NCI-H82 (cell line): ENCODE measurements around the gene PTPRE.

Experiments
- DNase-seq: peaks from one replicate; lab custom pipeline; 2025; lab: John Stamatoyannopoulos, UW

The PTPRE gene

DNA sequence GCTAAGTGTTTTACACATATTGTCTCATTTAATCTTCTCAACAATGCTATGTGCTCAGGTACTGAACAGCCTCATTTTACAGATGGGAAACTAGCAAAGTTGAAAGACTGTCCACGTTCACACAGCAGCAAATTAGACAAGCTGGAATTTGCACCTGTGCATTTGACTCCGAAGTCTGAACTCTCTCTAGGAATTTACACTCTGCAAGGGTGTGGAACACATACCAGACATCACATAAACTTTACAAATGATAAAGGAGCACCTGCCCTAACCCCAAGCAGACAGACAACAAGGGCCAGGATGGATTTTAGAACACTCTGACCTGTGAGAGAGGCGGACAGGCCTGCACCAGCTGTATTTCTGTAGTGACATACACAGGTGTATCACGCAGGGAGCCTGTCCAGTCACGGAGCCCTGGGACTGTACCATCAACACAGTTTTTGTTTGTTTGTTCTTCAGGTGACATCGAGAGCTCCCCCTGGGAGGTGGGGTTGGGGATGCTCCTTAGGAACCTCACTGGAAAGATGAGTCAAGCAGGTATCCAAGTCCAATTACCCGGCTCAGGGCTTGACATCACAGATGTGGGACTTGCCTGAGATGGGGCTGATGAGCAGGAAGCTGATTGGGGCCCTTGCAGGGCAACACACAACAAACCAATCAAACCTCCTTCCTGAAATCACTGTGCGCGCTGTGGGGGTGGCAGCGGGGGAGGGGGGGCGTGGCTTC, 188.3 kb downstream of the PTPRE start:
- DNase-seq, result peak; percentile 29

DNA sequence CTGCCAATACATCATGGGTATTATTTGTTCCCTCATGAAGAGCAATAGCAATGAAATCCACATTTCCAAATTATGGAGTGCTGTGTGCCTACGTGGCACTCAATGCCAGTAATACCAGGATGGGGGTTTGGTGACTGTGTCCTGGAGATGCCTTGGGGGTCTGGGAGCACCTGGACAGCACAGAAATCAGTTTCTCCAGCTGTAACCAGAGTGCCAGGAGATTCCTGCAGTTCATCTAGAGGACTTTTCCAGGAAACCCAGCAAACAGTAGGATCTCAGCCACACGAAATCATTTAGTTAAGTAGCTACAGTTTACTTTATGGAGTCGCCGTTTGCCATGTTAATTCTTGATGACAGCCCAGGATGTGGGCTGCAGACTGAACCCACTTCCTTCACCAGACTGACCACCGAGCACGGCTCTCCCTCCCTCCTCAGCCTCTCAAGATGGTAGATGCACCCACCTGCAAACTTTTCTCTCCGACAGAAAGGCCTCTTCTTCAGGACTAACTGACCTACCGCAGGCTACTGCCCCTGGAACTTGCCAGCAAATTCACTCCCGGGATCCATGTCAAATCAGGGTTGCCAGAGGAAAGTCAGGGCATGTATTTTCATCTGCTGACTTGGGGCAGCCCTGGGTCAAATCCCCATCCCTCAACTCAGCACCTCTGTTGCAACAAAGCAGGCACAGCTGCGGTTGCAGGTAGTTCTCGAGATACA, 189.0 kb downstream of the PTPRE start:
- DNase-seq, result no peak

DNA sequence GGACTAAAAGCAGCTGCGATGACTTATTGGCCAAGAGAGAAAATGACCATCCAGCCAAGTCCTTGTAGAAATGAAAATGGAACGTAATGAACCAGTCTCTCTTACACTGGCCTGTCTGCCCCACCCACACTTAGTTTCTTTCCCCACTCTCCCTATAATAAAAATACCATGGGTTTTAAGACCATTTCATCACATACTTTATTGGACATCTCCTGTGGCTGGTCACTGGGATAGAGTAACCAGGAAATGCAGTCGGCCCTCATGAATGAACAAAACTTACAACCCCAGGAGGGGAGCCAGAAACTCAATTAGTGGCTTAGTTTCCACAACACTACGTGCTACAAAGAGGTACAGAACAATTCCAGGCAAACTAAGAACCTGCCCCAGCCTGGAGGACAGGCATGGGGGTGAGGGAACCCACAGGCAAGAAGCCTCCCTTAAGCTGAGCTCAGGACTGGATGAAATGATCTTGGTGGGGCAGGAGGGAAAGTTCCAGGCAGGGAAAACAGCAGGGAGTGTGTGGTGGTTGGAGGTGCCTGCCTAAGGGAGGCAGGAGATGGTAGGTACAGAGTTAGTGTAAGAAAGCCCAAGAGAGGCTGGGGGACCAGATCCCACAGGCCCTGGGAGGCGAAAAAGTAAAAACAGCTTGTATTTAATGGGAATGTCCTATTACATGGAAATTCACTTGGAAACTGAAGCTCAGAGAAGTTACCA, 189.7 kb downstream of the PTPRE start:
- DNase-seq, result no peak

DNA sequence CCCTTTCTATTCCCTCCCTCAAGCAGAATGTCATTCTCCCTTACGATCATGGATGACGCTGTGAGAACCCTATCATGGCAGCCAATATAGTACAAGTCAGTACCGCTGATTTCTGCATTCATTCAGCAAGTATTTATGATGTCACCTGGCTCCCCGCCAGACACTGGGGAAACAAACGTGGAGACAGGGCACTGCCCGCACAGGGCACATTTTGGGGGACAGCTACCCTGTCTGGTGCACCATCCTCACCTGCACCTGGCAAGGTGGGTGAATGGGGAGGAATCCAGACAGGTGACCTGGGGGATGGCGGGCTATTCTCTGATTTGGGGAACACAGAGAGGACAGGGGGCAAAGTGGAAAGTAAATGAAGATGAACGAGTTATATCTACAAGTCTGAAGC, 190.9 kb downstream of the PTPRE start:
- DNase-seq, result no peak

DNA sequence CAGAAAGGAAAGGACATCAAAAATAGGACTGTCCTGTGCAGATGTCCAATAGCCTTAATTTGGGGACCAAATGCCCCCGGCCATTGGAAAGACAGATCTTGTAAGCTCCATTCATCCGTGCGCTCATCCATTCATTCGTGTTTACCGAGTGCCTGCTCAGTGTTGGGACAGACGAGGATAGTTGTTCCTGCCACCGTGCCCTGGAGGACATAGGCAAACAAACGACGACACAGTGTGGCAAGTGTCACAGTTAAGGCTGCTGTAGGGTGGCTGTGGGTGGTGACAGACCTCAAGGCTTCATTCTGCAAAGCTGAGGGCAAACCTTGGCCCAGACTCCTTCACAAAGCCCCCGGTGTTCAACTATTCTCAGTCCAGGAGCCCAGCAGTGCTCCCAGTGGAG, 191.7 kb downstream of the PTPRE start:
- DNase-seq, result no peak

DNA sequence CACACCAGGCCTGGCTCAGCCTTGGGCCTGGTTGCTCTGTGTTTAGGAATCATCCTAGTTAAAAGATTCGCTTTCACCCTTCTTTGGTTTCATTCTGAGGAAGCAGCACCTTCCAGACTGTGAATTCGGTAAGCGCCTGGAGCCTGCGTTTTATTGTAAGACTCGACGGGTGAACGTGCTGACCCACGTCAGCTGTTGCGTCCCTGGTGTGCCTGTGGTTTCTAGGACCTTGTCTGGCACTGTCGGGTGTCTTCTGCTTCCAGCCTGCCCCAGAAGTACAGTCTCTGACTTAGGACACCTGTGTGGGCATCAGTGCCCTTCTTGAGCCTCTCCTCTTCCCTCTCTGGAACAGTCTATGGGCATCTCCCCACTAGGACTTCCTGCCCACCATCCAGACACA, 193.0 kb downstream of the PTPRE start:
- no peak for DNase-seq

DNA sequence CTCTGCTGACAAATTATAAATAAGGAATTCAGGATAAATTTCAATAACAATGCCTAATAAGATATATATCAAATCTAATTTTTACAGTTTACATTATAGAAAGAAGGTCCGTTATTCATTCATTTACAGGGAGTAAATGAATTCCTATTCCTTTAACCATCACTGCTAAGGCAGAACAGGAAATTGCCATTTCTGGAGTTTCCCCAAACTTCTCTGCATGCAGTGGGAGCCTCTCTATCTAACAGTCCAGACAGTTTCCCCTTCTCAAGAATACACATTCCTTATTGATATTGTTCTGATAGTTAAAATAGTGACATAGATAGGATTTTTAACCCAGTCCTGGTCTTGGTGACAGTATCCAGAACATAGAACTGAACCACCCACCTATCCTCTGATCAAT, 195.0 kb downstream of the PTPRE start:
- DNase-seq, result no peak

DNA sequence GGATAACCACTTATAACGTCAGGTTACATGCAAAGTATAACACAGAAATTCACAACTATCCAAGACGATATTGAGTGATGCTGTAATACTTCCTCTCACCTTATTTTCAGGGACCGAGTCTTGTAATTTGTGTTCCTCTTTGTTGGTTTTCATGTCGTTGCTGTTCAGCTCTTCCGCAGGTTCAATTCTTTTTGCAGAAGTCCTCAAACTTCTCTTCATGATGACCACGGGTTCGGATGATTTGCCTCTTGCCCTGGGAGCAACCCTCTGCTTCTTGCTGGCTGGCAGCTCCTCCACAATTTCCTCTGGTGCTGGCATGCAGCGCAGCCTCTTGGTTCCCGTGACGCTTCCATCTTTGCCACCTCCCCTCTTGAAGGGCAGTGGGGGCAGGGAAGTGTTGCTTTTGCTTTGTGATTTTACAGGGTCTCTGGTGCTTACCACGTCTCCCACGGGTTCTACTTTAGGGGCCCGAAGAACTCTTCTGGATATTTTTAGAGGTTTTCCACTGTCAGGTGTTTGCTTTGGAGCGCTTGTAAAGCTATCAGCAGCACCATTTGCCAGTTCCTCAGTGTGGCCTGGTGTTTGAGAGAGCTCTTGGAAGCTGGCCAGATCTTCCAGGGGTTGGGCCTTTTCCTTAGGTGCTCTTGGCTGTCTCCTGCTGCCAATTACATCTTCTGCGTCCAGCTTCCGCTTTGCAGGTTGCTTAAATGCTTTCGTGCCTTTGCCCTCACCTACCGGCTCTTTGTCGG, 195.8 kb downstream of the PTPRE start:
- DNase-seq, result no peak

DNA sequence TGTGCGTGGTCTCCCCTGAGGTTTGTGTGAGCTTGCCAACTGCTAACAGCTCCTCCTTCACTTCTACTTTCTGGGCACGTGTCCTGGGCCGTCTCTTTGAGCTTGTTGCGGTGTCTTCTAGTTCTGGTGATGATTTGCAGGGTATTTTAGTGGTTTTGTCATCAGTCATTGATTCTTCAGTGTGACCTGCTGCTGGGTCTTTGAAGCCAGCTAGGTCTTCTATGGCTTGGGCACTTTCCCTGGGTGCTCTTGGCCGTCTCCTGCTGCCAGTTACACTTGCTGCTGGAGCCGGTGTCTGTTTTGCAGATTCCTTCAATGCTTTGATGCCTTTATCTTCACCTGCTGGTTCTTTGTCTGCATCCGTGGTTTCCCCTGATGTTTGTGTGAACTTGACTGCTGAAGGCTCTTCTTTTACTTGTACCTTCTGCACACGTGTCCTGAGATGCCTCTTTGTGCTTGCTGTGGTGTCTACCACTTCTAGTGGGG, 196.4 kb downstream of the PTPRE start:
- DNase-seq, result no peak

DNA sequence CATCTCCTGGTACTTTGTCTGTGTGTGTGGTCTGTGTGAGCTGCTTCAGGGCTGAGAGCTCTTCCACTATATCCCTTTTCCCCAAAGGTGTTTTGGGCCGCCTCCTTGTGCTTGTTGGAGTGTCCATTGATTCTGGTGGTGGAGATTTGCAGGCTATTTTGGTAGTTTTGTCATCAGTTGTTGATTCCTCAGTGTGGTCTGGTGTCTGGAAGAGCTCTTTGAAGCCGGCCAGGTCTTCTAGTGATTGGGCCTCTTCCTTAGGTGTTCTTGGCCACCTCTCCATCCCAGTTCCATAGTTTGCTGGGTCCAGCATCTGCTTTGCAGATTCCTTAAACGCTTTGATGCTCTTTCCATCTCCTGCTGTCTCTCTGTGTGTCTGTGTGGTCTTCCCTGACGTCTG, 198.5 kb downstream of the PTPRE start:
- DNase-seq, result no peak

DNA sequence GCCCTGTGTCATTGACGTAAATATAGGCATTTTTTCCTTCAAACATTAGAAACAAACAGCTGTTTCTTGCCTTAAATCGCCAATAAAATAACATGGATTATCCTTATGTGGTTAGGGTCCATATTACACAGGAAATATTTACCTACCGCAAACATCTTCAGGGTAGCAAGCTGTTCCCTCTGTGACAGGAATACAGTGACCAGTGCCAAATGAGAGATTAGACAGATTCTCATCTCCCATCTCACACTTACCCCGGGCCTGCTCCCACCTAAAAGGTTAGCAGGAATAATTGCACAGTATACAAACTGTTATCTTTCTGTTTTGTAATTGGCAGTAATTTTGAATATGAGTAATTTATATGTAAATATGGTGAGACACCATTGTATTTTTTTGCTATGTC, 202.8 kb downstream of the PTPRE start:
- no peak for DNase-seq

DNA sequence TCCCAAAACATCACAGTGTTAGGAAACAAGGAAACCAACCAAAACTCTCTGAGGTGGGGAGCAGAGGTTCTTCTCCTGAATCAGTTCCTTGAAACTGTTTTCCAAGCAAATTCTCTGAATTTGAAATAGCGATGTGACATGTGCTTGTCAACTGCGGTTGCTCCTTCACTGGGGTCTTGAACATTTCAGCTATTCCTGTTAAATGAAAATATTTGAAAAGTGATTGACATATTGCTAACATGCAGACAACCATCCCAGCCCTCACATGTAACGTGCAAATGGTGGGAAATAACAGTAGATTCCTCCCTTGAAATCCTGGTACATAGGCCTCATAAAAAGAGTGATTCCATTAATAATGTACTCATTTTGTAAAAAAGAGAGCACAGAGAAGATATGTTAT, 203.4 kb downstream of the PTPRE start:
- no peak for DNase-seq

DNA sequence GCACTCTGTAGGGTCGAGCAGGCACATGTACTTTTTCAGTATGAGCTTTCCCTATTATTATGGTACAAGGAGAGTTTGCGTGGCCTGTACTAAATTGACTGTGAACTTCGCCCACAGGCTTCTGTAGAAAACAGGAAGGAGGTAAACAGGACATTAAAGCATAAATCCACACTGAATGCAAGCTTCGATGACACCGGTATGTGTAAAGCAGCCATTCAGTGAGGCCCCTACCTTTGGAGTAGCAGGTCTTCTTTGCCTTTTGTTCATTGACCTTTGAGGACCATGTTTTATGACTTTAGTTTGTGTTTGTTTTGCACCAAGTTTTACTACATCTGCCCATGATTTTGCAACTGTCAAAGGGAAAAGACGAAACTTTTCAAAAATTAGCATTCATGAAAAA, 204.8 kb downstream of the PTPRE start:
- no peak for DNase-seq

DNA sequence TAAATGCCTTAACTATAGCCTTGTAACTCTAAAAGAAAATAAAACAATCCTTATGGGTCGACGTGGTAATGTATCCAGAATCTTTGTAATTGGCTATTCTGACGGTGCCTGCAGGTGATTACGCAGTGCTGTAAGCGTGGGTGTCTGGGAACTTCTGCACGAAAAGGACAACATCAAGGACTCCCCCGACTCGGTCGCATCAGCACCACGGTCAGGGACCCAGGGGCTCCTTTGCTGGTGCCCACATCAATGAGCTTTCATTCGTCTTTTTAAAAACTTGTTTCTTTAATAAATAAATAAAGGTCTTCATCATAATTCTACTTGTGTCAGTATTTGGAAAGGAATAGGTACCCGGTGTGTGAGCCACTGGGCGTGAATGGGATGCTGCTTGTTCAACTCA, 206.1 kb downstream of the PTPRE start:
- no peak for DNase-seq

DNA sequence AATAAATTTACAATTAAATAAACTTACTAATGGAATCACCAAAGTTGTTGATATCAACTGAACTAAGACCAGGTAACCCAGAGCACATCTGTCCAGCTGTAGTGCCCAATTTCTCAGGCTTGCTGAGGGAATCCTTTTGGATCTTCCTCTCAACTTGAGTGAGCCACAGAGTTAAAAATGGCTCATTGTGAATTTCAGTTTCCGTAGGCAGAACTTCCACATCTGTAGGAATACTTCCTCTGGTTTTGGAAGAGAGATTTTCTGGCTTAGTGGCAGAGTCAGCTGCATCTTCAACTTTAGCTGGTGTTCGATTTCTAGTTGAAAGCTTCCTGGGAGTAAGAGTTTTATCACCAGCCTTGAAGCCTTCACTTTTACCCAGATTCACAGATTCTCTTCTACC, 208.0 kb downstream of the PTPRE start:
- no peak for DNase-seq

DNA sequence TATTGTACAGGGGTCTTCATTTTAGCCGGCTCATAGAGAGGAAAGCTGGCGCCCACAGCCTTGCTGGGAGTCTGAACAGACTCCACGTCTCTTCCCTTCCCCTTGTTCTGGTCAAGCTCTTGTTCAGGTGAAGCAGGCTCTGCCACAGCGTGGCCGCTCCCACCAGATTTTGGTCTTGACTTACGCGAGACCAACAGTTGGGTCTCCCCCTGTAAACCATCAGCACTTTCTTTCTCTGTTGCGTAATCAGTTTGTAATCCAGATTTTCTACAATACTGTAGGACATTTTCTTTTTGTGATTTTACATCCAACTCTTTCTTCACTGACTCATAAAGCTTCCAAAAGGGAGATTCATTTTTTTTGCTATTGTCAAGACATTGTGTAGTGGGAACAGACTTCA, 208.5 kb downstream of the PTPRE start:
- DNase-seq, result no peak

DNA sequence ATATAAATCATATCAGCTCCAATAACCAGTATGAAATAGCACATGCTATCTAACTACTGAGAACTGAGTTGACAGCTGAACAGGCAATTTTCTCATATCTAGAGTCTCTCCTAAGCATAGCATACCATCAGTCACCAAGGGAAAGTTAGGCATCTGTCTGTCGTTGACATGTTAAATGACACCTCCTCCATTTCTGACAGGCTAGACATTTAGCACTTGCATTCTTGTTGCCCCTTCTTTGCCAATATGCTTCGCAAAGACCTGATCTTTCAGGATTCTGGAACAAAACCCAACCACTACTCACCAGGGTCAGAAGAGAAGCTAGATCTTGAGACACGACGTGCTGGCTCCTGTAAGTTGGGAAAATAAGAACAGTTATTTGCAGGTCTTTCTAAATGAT, 209.3 kb downstream of the PTPRE start:
- DNase-seq, result no peak

DNA sequence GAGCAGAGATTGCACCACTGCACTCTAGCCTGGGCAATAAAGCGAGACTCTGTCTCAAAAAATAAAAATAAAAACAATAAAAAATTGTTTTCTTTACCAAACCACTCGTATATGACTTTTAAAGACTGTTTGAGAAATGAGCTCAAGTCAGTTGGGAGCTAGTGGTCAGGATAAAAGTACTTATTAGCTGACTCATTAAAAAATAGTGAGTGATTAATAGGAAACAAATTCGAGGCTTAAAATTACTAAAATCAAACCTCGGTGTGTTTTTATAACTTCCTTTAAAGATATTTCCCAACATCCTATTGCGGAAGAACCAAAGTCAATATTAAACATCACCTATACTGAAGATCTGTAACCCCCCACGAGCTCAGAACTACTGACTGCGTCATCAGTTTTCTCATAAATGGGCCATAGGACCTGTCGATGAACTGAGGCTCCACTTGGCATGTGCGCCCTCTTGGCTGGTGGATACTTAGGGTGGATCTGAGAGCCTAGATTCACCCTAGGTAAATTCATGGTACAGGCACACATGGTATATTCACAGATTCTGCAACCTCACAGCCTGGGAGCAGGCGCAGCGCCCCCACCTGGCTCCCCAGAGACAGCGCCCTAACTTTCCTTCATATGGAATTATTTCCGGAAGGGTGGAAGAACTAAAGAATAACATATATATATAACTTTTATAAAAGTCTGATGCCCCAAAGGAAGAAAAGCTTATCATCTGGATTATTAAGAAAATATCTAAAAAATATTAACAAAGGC, 210.1 kb downstream of the PTPRE start:
- no peak for DNase-seq

DNA sequence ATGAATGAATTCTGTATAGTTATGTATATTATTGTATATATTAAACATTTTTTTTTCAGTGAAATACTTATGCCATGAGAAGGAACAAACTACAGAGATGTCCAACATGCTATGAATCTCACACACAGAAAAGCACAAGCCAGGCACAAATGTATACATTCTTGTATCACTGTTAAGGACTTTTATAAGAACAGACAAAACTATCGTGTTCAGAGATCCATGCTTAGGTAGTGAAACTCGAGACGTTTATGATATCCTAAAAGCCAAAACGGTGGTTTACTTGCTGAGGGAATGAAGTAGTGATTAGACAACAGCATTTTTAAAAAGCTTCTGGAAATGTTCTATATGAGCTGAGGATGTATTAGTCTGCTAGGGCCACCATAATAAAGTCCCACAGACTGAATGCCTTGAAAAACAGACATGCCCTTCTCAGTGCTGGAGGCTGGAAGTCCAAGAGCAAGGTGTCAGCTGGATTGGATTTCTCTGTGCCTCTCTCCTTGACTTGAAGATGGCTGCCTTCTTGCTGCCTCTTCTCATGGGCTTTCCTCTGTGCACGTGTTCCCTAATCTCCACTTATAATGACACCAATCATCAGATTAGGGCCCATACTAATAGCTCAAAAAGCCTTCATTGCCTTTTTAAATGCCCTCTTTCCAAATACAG, 215.0 kb downstream of the PTPRE start:
- DNase-seq, result peak; percentile 68

DNA sequence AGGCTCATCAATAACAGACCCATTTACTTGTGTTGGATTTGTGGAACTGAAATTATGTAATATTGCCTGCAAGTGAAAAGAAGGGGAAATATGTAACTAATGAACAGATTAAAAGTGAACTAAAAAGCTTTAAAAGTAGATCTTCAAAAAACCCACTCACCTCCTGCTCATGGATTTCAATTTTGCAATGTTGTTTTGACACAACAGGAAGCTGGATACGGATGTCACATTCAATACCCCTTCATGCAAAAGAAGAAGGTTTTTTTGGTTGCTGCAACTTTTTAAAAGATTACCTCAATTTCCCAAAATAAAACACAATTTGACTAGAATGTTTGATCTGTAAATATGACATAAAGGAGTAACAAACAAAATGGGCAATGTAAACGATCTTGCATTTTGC, 216.0 kb downstream of the PTPRE start:
- DNase-seq, result no peak

DNA sequence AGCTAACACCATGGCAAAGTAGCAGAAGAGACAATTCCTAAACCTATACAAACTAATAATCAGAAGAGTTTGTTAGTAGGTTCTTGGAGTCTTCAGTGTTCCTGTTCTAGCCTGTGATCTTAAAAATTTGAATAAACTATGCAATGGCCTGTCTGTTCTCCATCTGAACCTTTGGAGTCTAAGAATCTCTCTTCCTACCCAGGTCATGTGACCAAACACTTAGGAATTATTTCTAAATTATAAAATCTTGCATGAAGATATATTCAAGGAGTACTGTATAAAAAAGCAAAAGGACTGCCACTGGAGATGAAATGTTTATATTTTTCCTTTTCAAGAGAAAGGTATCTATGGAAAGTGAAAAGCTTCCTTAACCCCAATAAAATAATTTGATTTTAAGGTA, 216.9 kb downstream of the PTPRE start:
- no peak for DNase-seq
